GM19452 (cell line): ENCODE measurements around the gene DLG3.
"Not testable (repeated sequence)": the region's sequence is repeated elsewhere in the genome, so short reads cannot be mapped to it uniquely, and the experiment has no call there.

ENCODE experiments used
- ATAC-seq: cut with Tn5 transposase; IDR thresholded peaks from one replicate; pipeline ENCODE4 v1.9.1; 2021; ENCODE audit not compliant: unreplicated experiment

The DLG3 gene

DNA sequence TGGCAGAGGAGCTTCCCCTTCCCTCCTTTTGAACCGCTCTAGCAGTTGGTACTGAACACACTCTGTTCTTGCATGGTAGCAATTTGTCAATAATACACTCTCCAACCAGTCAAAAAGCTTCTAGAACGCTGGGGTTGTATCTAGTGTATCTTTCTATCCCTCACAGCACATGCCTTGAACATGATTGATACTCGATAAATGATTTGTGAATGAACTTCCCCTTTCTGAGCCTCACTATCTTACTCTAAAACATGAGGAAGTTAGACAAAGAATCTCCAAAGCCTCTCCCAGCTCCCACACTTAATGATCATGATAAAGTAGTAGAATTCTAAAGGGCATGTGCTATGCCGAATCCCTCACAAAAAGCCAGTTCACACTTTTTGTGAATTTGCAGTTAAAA lies 64.4 kb downstream of the DLG3 start:
- ATAC-seq = peak; percentile 37

DNA sequence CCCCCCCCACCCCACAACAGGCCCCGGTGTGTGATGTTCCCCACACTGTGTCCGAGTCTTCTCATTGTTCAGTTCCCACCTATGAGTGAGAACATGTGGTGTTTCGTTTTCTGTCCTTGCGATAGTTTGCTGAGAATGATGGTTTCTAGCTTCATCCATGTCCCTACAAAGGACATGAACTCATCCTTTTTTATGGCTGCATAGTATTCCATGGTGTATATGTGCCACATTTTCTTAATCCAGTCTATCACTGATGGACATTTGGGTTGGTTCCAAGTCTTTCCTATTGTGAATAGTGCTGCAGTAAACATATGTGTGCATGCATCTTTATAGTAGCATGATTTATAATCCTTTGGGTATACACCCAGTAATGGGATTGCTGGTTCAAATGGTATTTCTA lies 70.6 kb downstream of the DLG3 start:
- ATAC-seq = not testable (repeated sequence)

DNA sequence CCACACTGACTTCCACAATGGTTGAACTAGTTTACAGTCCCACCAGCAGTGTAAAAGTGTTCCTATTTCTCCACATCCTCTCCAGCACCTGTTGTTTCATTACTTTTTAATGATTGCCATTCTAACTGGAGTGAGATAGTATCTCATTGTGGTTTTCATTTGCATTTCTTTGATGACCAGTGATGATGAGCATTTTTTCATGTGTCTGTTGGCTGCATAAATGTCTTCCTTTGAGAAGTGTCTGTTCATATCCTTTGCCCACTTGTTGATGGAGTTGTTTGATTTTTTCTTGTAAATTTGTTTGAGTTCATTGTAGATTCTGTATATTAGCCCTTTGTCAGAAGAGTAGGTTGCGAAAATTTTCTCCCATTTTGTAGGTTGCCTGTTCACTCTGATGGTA lies 71.1 kb downstream of the DLG3 start:
- ATAC-seq = not testable (repeated sequence)

DNA sequence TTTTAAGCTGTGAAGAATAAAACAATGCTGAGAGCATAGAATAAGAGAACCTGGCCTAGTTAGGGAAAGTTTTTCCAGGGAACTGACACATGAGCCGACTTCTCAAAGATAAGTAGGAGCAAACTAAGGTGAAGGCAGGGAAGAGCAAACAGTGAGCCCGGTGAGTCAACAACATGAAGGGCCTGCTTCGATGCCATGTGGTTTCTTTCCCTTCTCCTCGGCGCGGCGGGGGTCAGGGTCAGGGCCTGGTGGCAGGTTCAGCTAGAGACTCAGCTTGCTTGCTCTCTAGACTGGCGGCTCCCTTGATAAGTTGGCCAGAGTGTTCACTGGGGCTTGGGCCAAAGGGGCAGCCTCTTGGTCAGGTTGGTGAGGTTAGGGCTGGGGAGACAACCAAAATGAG lies 81.1 kb downstream of the DLG3 start:
- no peak for ATAC-seq

DNA sequence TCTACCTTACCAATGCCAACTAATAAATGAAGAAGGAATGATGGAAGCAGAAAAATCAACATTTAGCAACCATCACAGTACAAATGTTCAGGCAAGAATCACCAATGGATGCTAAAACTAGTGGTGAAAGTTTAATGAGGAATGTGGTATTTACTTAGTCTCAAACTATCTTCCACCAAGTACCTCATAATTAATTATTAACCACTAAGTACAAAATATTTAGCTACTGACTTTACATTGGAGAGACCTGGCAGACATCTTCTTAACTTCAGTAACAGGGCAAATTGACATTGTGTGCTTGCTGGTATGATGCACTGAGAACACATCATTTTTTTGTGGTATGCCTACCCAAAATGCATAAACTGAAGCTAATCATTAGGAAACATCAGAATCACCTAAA lies 82.4 kb downstream of the DLG3 start:
- no peak for ATAC-seq

DNA sequence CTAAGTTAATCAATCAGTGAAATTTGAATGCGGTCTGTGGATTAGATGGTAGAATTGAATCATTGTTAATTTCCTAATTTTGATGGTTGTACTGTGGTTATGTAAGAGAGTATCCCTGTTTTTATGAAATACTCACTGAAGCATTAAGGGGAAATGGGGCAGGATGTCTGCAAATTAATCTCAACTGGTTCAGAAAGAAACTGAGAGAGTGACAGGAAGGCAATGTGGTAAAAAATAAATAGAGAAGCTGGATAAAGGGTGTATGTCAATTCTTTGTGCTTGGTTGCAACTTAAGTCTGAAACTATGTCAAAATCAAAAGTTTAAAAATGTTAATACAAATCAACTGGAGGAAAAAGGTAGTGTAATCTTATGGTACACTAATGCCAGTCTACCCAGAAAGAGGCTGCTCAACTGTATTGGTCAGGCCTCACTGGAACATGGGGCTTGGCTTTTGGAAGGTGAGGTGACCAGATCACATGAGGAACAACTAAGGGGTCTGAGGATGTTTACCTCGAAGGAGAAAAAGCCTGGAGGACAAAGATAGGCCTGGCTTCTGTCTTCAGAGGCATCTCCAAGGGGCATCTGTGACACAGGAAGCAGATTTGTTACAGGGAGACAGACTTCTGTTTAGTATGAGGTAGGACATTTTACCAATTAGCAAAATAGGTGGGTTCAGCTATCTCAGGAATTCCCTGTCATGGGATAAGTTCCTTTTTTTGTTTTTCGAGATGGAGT lies 83.1 kb downstream of the DLG3 start:
- ATAC-seq = no peak

DNA sequence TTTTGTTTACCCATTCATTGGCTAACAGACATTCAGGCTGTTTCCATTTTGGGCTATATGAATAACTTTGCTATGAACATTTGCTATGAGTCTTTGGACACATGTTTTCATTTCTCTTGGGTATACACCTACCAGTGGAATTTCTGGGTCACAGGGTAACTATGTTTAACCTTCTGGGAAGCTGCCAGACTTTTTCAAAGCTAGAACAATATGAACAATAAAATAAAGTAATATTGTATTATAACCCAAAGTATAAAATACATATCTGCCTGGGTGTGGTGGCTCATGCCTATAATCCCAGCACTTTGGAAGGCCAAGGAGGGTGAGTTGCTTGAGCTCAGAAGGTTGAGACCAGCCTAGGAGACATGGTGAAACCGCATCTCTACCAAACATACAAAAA lies 90.6 kb downstream of the DLG3 start:
- no peak for ATAC-seq

DNA sequence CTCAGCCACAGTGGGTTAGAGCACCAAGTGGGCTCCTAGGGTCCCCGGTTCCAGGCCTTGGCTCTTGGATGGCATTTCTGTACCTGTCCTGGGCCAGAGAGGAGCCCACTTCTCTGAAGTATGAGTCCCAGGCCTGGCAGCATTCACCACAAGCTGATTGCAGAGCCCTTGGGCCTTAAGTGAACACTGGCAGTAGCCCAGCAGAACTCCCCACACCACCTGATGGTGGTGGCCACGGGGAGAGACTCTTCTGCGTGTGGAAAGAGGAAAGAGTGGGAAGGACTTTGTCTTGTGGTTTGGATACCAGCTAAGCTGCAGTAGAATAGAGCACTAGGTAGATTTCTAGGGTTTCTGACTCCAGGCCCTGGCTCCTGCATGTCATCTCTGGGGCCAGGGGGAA lies 104.8 kb downstream of the DLG3 start:
- no peak for ATAC-seq

DNA sequence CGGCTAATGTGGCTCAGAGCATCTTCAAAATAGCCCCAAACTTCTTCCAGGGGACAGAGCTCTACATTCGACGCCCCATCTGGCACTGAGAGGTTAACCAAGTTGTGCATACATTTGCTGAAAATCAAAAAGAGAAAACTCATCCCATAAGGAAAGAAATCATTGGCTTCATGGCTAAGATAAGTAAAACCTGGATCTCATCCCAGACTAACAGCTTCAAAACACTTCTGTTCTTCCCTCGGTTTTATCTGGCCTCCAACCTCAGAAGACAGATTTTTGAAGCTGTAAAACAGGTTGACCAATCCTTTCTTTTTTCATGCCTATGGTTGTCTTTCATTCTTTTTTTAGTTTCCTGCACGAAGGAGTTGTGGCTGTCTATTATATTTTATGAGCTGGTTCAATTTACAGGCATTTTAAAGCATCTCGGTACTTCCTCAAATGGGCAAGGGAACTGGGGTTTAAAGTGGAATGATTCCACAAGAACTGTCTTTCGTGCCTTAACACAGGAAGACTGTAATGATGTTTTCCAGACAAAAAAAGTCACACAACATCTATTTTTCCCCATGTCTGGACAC lies 107.6 kb downstream of the DLG3 start:
- ATAC-seq = no peak

DNA sequence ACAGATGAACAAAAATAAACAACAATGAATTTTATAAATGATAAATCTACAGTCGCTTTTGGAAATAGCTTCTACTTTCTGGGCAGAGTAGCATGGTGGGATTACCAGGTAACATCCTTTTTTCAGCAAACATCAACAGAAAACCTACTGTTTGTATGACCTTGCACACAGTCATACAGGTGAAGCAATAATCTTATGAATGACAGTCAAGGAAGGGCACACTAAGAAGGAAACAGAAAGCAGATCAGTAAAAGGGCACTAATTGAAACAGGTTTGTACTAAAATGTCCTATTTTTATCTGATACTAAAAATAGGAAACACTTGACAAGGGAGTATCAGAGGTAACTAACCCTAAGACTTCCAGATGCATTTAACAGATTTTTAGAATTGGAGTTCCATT lies 108.9 kb downstream of the DLG3 start:
- ATAC-seq = peak; percentile 79

DNA sequence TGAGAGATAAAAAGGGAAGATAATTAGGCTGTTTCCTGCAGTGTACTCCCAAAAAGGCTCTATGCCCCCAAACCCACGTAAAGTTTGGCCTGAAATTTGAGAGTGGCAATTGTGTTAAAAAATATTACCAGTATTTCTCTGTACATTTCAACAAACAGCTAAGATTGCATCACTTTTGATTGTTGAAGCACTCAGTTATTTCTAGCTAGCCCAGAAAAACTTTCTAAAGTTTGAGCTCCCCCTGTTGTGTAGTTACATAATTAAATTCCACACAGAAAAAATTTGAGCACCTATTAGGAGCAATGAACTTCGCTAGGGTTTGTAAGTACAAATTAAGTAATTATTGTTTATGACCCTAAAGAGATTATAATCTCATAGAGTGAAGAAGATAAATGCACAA lies 109.4 kb downstream of the DLG3 start:
- no peak for ATAC-seq

DNA sequence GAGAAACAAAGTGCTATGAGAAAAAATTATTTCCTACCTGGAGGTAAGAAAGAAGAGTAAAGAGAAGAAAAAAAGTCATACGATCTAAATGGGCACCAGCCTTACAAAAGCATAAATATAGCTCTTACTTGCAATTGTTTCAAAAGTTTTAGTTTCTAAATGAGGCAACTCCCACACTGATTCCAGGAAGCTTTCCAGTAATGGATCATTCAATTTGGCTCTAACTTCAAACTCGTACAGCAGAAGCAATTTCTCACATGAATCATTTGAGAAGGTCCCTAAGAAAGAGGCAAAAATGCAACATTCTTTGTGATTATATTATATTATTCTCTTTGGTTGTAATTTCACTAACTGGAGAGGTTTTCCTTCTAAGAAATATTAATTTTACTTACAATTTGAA lies 109.9 kb downstream of the DLG3 start:
- ATAC-seq = no peak

DNA sequence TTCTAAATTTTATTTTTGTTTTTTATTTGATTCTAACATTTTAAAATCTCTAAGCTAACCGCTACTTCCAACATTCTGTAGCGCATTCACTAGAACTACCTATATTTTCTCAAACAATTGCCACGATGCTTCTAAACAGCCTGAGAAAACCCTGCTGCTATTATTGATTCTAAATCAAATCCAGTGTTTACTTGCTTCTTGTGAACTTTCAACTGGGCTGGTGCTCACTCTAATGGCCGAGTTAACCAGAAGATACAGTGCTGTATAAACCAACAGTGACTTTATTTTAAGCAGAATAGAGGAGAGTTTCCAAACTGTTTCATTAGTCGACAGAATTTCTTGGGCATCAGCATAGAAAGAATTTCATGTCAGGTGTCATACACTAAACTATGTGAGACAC lies 110.3 kb downstream of the DLG3 start:
- ATAC-seq = no peak
